ENCODE data around the gene CCDC170.

Gene CCDC170

DNA sequence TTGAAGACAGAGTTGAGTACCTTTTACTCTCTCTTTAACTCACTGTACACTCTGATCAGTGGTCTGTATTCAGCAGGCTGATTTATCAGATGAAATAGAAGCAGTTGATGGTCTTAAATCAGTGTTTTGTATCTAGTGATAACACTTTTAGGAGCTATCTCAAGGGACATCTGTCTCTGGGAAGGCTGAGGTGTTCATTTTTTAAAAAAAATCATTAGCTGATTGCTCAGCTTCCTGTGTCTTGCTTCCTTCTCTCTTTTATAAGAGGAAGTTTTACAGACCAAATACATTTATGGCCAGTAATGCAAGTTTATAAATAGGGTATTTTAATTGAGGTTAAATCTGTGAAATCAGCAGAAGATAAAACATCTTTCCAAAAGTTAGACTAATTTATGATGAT lies 12.0 kb upstream of the CCDC170 start:
- no peak for DNase-seq (ENCODE audit: low read depth)
- TF ChIP-seq, protein P1, sequence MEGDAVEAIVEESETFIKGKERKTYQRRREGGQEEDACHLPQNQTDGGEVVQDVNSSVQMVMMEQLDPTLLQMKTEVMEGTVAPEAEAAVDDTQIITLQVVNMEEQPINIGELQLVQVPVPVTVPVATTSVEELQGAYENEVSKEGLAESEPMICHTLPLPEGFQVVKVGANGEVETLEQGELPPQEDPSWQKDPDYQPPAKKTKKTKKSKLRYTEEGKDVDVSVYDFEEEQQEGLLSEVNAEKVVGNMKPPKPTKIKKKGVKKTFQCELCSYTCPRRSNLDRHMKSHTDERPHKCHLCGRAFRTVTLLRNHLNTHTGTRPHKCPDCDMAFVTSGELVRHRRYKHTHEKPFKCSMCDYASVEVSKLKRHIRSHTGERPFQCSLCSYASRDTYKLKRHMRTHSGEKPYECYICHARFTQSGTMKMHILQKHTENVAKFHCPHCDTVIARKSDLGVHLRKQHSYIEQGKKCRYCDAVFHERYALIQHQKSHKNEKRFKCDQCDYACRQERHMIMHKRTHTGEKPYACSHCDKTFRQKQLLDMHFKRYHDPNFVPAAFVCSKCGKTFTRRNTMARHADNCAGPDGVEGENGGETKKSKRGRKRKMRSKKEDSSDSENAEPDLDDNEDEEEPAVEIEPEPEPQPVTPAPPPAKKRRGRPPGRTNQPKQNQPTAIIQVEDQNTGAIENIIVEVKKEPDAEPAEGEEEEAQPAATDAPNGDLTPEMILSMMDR (conservative IDR thresholded peaks at IDR 0.05; ENCODE audit: low read depth, low read length), result no peak
- H3K4me3 ChIP-seq (ENCODE audit: low read length), result no peak overlapping the region

DNA sequence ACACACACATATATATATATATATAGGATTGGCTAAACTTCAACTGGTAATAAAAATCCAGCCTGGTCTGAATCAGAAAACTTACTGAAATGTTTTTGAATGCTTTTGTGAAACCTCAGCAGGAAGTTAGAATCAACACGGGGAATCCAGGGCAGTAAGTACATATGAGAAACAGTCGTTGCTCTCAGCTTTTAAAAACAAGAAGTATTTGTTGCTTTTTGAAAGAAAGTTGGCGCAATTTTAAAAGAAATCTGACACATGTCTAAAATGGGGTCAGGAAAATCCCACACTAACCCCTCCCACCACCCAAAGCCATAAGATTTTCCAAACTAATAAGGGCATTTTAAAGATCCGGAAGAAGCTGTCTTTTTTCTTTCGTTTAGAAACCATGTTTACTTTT lies 11.5 kb upstream of the CCDC170 start:
- no peak overlapping the region for H3K4me3 ChIP-seq (ENCODE audit: low read length)
- no peak for DNase-seq (ENCODE audit: low read depth)
- TF ChIP-seq, protein P1 (conservative IDR thresholded peaks at IDR 0.05; ENCODE audit: low read depth, low read length), result no peak

DNA sequence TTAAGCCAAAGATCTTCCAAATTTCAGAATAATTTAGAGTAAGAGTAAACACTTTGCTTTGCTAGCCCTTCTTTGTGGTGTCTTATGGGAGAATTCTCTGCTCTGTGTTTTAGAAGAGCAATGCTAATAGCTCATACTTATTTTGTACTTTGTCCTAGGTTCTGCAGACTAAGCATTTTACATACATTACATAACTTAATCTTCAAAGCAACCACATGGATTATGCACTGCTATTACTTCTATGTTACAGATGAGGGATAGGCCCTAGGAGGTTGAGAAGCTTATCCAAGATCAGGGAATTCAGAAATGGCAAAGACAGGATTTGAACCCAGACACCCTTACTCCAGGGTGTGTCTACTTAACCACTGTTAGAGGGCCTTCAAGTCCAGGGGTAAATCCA lies 9.8 kb upstream of the CCDC170 start:
- no peak for DNase-seq (ENCODE audit: low read depth)
- TF ChIP-seq, protein P1 (conservative IDR thresholded peaks at IDR 0.05; ENCODE audit: low read depth, low read length), result no peak
- H3K4me3 ChIP-seq (ENCODE audit: low read length), result no peak overlapping the region

DNA sequence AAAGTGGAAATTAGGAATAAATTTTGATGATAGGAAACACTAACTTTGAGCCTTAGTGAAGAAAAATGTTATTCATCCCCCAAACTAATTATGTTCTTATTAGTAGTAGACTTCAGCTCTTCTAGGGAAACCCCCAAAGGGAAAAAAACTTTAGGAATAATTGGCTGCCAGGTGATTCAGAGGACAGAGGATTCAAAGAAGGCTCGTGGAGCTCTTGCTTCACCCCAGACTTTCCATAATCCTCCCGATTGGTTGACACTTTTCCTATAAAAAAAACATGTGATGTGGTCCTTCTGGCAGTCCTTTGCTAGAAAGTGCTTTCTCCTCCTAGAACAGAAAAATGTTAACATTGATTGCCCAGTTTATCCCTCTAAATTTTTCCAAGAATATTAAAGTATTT lies 5.6 kb upstream of the CCDC170 start:
- no peak overlapping the region for H3K4me3 ChIP-seq (ENCODE audit: low read length)
- DNase-seq (ENCODE audit: low read depth), result no peak
- TF ChIP-seq, protein P1 (conservative IDR thresholded peaks at IDR 0.05; ENCODE audit: low read depth, low read length), result no peak

DNA sequence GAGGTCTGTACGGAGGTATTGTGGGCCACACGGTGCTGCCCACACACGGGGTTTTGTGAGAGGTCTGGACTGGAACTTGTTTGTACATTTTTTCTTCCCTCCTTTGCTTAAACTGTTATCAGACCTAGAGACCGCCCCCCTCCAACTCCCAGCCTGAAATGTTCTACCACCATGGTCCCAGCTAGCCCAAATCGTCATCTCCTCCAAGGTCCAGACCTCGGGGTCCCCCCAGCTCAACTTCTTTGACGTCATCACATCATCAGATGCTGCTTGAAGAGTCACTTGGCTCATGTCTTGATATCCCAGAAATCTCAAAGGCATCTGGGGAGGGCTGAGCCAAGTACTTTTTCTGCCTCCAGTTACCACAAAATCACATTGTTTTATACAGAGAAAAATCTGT lies 2.8 kb upstream of the CCDC170 start:
- TF ChIP-seq, protein P1 (conservative IDR thresholded peaks at IDR 0.05; ENCODE audit: low read depth, low read length), result no peak

DNA sequence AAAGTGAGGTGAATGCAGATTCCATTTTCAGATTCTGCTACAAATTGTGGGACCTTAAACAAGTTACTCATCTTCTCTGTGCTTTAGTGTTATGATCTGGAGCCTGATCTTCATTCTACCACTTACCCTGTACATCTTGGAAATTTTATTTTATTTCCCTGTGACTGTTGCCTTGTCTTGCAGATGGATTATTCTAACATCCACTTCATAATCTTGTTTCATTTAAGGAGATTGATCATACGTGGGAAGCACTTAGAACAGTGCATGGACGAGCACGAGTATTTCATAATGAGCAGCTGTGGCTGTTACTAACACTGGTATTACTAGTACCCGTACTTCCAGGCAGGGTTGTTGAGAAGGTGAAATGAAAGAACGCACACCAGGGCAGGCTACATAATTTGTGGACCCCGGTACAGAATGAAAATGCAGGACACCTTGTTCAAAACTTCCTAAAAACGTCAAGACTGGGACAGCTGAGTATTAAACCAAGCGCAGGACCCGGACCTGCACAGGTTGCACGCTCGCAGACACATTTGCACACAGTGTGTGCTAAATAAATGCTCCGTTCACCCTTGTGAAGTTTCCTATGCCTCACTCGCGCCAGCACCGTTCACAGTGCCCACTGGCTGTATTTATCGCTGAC lies 535 bp upstream of the CCDC170 start:
- TF ChIP-seq, protein P1 (conservative IDR thresholded peaks at IDR 0.05; ENCODE audit: low read depth, low read length), result no peak
- peak overlapping the region; percentile 70 for H3K4me3 ChIP-seq (ENCODE audit: low read length)
- no peak for DNase-seq (ENCODE audit: low read depth)

More for the DNA sequence above, 2.8 kb upstream of the CCDC170 start:
- no peak overlapping the region for H3K4me3 ChIP-seq (ENCODE audit: low read length)
- DNase-seq (ENCODE audit: low read depth), result no peak

DNA sequence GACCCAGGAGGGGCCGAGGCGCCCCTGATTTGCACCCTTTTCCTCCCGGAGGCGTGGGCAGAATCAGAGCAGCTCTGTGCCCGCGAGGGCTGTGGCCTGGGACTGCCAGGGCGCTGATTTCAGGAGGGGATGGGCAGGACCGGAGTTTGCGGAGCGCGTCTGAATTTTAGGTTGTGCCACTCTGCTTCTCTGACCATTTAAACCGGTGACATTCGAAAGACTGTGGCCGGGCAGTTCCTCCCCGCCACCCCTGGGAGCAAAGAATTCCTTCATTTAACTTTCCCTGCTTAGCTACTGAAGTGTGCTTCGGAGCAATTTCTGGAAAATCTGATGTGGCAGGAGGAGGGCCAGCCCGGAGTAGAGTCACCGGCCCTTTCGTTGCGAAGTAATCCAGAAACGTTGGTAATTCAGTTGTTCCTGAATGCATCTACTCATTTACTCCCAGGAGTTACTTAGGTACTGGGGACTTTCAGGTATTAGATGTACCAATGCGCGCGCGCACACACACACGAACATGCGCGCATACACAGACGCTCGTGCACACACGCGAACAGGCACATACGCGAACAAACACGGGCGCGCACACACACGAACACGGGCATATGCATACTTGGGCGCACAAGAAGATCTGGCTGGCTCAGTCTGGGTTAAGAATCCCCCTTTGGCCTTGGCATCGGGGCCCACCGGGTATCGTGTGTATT lies 568 bp downstream of the CCDC170 start:
- DNase-seq (ENCODE audit: low read depth), result no peak
- H3K4me3 ChIP-seq (ENCODE audit: low read length), result peak overlapping the region; percentile 70
- TF ChIP-seq, protein P1 (conservative IDR thresholded peaks at IDR 0.05; ENCODE audit: low read depth, low read length), result no peak
